ENCODE results near the gene ACVR2A.

ACVR2A gene

DNA sequence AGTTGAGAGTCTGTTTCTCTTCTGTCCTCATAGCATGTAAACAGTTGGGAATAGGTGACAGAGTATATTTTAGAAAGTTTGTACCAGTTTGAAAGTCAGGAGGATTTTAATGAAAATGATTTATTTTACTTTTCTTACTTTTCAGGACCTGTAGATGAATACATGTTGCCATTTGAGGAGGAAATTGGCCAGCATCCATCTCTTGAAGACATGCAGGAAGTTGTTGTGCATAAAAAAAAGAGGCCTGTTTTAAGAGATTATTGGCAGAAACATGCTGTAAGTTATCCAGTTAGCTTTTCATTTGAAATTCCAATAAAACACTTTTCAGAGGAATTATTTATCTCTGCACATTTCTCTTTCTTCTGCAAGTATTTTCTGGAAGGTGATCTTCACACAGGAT lies 81.1 kb downstream of the ACVR2A start:
- DNase-seq (ENCODE audit: extremely low read depth, low read depth): peak; percentile 11
- no peak for TF ChIP-seq CTCF (IDR thresholded peaks at IDR 0.05; ENCODE audit: low read depth, low read length, missing control alignments)
- H3K4me3 ChIP-seq (replicated peaks; ENCODE audit: low read depth, low read length): no peak overlapping the region

DNA sequence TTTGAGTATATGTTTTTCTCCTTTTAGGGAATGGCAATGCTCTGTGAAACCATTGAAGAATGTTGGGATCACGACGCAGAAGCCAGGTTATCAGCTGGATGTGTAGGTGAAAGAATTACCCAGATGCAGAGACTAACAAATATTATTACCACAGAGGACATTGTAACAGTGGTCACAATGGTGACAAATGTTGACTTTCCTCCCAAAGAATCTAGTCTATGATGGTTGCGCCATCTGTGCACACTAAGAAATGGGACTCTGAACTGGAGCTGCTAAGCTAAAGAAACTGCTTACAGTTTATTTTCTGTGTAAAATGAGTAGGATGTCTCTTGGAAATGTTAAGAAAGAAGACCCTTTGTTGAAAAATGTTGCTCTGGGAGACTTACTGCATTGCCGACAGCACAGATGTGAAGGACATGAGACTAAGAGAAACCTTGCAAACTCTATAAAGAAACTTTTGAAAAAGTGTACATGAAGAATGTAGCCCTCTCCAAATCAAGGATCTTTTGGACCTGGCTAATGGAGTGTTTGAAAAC lies 82.3 kb downstream of the ACVR2A start:
- DNase-seq (ENCODE audit: extremely low read depth, low read depth): no peak
- TF ChIP-seq CTCF (IDR thresholded peaks at IDR 0.05; ENCODE audit: low read depth, low read length, missing control alignments): no peak
- H3K4me3 ChIP-seq (replicated peaks; ENCODE audit: low read depth, low read length): no peak overlapping the region

- no peak for DNase-seq (ENCODE audit: extremely low read depth, low read depth)
- TF ChIP-seq CTCF (IDR thresholded peaks at IDR 0.05; ENCODE audit: low read depth, low read length, missing control alignments): no peak
- no peak overlapping the region for H3K4me3 ChIP-seq (replicated peaks; ENCODE audit: low read depth, low read length)
Observed at GRCh38 chr2:147933931-147934330, 89.1 kb downstream of the ACVR2A start.

DNA sequence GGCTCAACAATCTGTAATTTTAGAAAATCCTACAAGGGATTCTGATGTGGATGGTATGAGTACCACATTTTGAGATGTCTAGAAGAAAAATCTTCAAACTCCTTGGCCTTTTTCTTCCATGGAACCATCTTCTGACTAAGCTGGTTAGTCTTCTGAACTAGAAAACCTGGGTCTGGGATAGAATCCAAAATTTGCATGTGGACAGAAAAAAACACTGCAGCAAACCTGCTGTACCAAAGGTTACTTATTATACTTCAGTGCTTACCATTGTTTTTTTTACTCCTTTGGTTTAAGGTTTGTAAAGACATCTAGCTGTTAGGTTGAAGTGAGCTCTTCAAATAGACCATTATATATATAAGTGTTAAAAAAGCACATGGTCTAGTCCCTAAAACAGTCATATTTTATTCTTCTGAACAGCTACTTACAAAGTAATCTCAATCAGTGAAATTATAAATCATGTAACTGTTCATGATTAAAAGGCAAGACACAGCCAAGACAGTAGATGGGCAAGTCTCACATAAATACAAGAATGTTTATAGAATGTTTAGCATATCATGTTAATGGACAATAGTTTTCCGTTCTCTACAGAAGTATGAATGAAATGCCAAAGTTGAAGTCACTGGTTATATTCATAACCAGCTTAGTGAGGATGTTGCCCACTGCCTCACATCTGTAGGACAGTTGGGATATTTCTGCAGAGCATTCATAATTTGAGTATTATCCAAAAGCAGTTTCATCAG lies 90.2 kb downstream of the ACVR2A start:
- TF ChIP-seq CTCF (IDR thresholded peaks at IDR 0.05; ENCODE audit: low read depth, low read length, missing control alignments): no peak

GRCh38 chr2:147937744-147938349 lies 93.0 kb downstream of the ACVR2A start:
- peak; percentile 6 for DNase-seq (ENCODE audit: extremely low read depth, low read depth)

More for the DNA sequence above, 90.2 kb downstream of the ACVR2A start:
- no peak overlapping the region for H3K4me3 ChIP-seq (replicated peaks; ENCODE audit: low read depth, low read length)
- no peak for DNase-seq (ENCODE audit: extremely low read depth, low read depth)

GRCh38 chr2:147939313-147939712 lies 94.5 kb downstream of the ACVR2A start:
- DNase-seq (ENCODE audit: extremely low read depth, low read depth): no peak
- no peak for TF ChIP-seq CTCF (IDR thresholded peaks at IDR 0.05; ENCODE audit: low read depth, low read length, missing control alignments)
- no peak overlapping the region for H3K4me3 ChIP-seq (replicated peaks; ENCODE audit: low read depth, low read length)

More at GRCh38 chr2:147937744-147938349, 93.0 kb downstream of the ACVR2A start:
- no peak overlapping the region for H3K4me3 ChIP-seq (replicated peaks; ENCODE audit: low read depth, low read length)
- peak; percentile 72 for TF ChIP-seq CTCF (IDR thresholded peaks at IDR 0.05; ENCODE audit: low read depth, low read length, missing control alignments)
